SK-N-MC (cell line): ENCODE results near the gene SLC66A2.

Experiments used
- EZH2 ChIP-seq: fragments of 200-600 bp; sonication (generic); IDR thresholded peaks from one replicate; pipeline ENCODE4 v1.6.1; 2017; ENCODE audit warnings: antibody characterized with exemption
- FOXP2 ChIP-seq: optimal IDR thresholded peaks from 2 replicates; pipeline ENCODE3; 2011; ENCODE audit warnings: mild to moderate bottlenecking, moderate library complexity; ENCODE audit not compliant: insufficient read depth; ENCODE audit errors: extremely low read length, control extremely low read depth

GRCh38 chr18:79928563-79928960, 22.9 kb downstream of the SLC66A2 start:
- TF ChIP-seq EZH2 (no peak), FOXP2 (no peak)
